PC-3 (cell line): Measurements from ENCODE around the gene MAPK9.

ENCODE experiments used
- CTCF ChIP-seq: fragments of 300-600 bp; sonication (generic); conservative IDR thresholded peaks from 2 replicates; pipeline ENCODE4 v1.5.1; 2017; ENCODE audit warnings: antibody characterized with exemption, low read depth, mild to moderate bottlenecking, low read length
- EZH2 ChIP-seq: fragments of 300-600 bp; sonication (generic); IDR thresholded peaks from one replicate; pipeline ENCODE4 v1.6.1; 2017; ENCODE audit warnings: antibody characterized with exemption, mild to moderate bottlenecking, low read length; ENCODE audit not compliant: unreplicated experiment

- TF ChIP-seq EZH2: no peak
- TF ChIP-seq CTCF: no peak
Measured at GRCh38 chr5:180304016-180304292, 12.1 kb upstream of the MAPK9 start.
